Endodermal cell (in vitro differentiated cells): ENCODE results near the gene DNM3. TPM values are rescaled to one million over a fixed set of nuclear protein-coding genes. Genes with fewer than 3 reads are reported as not detected.

ENCODE experiments used
- DNase-seq: peaks from one replicate; pipeline ENCODE4 v3.0.0-alpha.2; 2017
- H3K27ac ChIP-seq: 2 replicates; pipeline ENCODE4 v1.5.1; 2013; ENCODE audit warnings: mild to moderate bottlenecking, low read depth, low read length, moderate library complexity
- H3K27me3 ChIP-seq: 2 replicates; pipeline ENCODE4 v1.6.1; 2013; ENCODE audit warnings: mild to moderate bottlenecking, low read length, moderate library complexity; ENCODE audit not compliant: insufficient read depth, control insufficient read depth, poor library complexity, severe bottlenecking
- H3K36me3 ChIP-seq: 2 replicates; pipeline ENCODE4 v1.7.0; 2013; ENCODE audit warnings: mild to moderate bottlenecking, low read length, moderate library complexity; ENCODE audit not compliant: control insufficient read depth, insufficient read depth
- H3K4me1 ChIP-seq: one replicate; pipeline ENCODE4 v1.7.0; 2013; ENCODE audit warnings: low read length; ENCODE audit not compliant: control insufficient read depth, insufficient read depth
- H3K4me3 ChIP-seq: 2 replicates; pipeline ENCODE4 v1.5.1; 2013; ENCODE audit warnings: mild to moderate bottlenecking, low read length, moderate library complexity
- H3K9ac ChIP-seq: 2 replicates; pipeline ENCODE4 v1.6.1; 2013; ENCODE audit warnings: mild to moderate bottlenecking, low read length, moderate library complexity; ENCODE audit not compliant: poor library complexity, severe bottlenecking; ENCODE audit errors: extremely low read depth
- H3K9me3 ChIP-seq: 2 replicates; pipeline ENCODE4 v1.6.1; 2013; ENCODE audit warnings: mild to moderate bottlenecking, low read length, moderate library complexity; ENCODE audit not compliant: control insufficient read depth
- H3K27ac Mint-ChIP-seq: 2 replicates; pipeline ENCODE4 v1.8.0; 2020; ENCODE audit warnings: mixed read lengths
- H3K27me3 Mint-ChIP-seq: 2 replicates; pipeline ENCODE4 v1.8.0; 2021; ENCODE audit warnings: mild to moderate bottlenecking, mixed read lengths; ENCODE audit not compliant: insufficient read depth
- H3K36me3 Mint-ChIP-seq: 2 replicates; pipeline ENCODE4 v1.8.0; 2020; ENCODE audit warnings: low read depth, mixed read lengths
- H3K4me1 Mint-ChIP-seq: 2 replicates; pipeline ENCODE4 v1.8.0; 2020; ENCODE audit warnings: mixed read lengths
- H3K4me3 Mint-ChIP-seq: 2 replicates; pipeline ENCODE4 v1.8.0; 2020; ENCODE audit warnings: mild to moderate bottlenecking, moderate library complexity, mixed read lengths
- H3K9me3 Mint-ChIP-seq: 2 replicates; pipeline ENCODE4 v1.8.0; 2020; ENCODE audit warnings: mild to moderate bottlenecking, mixed read lengths
- CTCF ChIP-seq: fragments of 200-600 bp; sonication (generic); conservative IDR thresholded peaks from 2 replicates; pipeline ENCODE4 v1.5.0; 2021; ENCODE audit warnings: antibody characterized with exemption, mild to moderate bottlenecking
- WGBS, 2 experiments: methylation state at CpG; one replicate each; pipeline versions ENCODE4 v1.1.5 to v1.1.7; 2013; ENCODE audit warnings: missing lambda C conversion rate in 2 of 2, mixed read lengths in 1 of 2; ENCODE audit not compliant: insufficient coverage in 1 of 2, insufficient read length in 1 of 2; 5-methylcytosine and 5-hydroxymethylcytosine counted together
- total RNA-seq, 2 donors: library from RNA; stranded (reverse); fragmentation: NEBNext Ultra II Directional in 1 of 2; extraction: Animal tissue kit (Norgen Biotek cat#: 25700) in 1 of 2; gene quantifications; 2 replicates in 1 of 2; 3 replicates in 1 of 2; pipeline ENCODE4 v1.2.1, GENCODE V29; 2021

The DNM3 gene
- total RNA-seq, 2 donors from 2014 or later: 0.53 to 1.8 TPM

- Mint-ChIP-seq H3K36me3 (no peaks in the 10 kb centered on the region), H3K27me3 (no peaks in the 10 kb centered on the region), H3K27ac (no peak overlapping the region), H3K9me3 (no peaks in the 10 kb centered on the region), H3K4me1 (no peaks in the 10 kb centered on the region), H3K4me3 (no peak overlapping the region)
- DNase-seq: no peak
- Histone ChIP-seq H3K36me3 (no peaks in the 10 kb centered on the region), H3K4me3 (no peak overlapping the region), H3K27me3 (no peaks in the 10 kb centered on the region), H3K4me1 (no peaks in the 10 kb centered on the region), H3K27ac (no peak overlapping the region), H3K9me3 (no peaks in the 10 kb centered on the region), H3K9ac (no peak overlapping the region)
- 98% methylated on average over 2 of the region's 2 CpGs; no CpG with 5 or more reads in 1 of the 2 experiments for WGBS, 2 experiments
- no peak for TF ChIP-seq CTCF
These were observed 313.3 kb downstream of the DNM3 start for GRCh38 chr1:172154551-172154950.

GRCh38 chr1:172155766-172156165 lies 314.5 kb downstream of the DNM3 start:
- no peaks in the 10 kb centered on the region for H3K36me3 Mint-ChIP-seq
- Histone ChIP-seq H3K9ac (no peak overlapping the region), H3K36me3 (no peaks in the 10 kb centered on the region), H3K27ac (no peak overlapping the region), H3K9me3 (no peaks in the 10 kb centered on the region), H3K27me3 (no peaks in the 10 kb centered on the region), H3K4me1 (no peaks in the 10 kb centered on the region), H3K4me3 (no peak overlapping the region)
- H3K27me3 Mint-ChIP-seq: no peaks in the 10 kb centered on the region
- H3K4me1 Mint-ChIP-seq: no peaks in the 10 kb centered on the region
- no peak for TF ChIP-seq CTCF
- DNase-seq: no peak
- no peak overlapping the region for H3K27ac Mint-ChIP-seq
- H3K9me3 Mint-ChIP-seq: no peaks in the 10 kb centered on the region
- WGBS, 2 experiments: 87% methylated on average over 2 of the region's 2 CpGs; no CpG with 5 or more reads in 1 of the 2 experiments
- H3K4me3 Mint-ChIP-seq: no peak overlapping the region

DNA sequence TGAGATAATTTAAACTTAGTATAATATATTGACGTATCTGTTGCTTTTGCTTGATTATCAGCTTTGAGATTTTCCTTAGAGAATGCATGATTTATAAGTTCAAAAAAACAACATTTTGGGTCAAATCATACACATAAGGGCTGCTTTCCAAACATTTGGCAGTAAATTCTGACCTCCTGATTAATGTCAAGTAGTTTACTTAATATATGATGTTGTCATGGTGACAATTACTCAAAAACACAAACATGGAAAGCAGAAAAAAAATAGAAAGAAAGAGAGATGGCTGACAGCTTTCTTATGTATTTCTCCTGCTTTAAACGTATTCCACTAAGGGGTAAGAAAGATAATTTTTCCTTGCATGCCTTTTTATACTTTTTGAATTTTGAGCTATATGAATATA lies 320.9 kb downstream of the DNM3 start:
- Mint-ChIP-seq H3K4me1 (no peaks in the 10 kb centered on the region), H3K27me3 (no peaks in the 10 kb centered on the region), H3K27ac (no peak overlapping the region), H3K9me3 (no peaks in the 10 kb centered on the region), H3K4me3 (no peak overlapping the region), H3K36me3 (no peaks in the 10 kb centered on the region)
- Histone ChIP-seq H3K9ac (no peak overlapping the region), H3K27me3 (no peaks in the 10 kb centered on the region), H3K9me3 (no peaks in the 10 kb centered on the region), H3K36me3 (no peaks in the 10 kb centered on the region), H3K4me3 (no peak overlapping the region), H3K4me1 (no peaks in the 10 kb centered on the region), H3K27ac (no peak overlapping the region)
- no peak for TF ChIP-seq CTCF
- no peak for DNase-seq
- 100% methylated on average over 1 of the region's 2 CpGs; no CpG with 5 or more reads in 1 of the 2 experiments for WGBS, 2 experiments
